Right atrium auricular region (tissue), 2 donors: ENCODE data around the gene KRT5. TPM values are rescaled to one million over a fixed set of nuclear protein-coding genes. Genes with fewer than 3 reads are reported as not detected.

Source experiments
- DNase-seq: peaks from one replicate; pipeline ENCODE4 v3.0.0-alpha.2; 2019; ENCODE audit warnings: low spot score
- H3K27ac ChIP-seq, 2 donors: fragments of 200-600 bp; sonication (generic); 1 replicate in 1 of 2; 2 replicates in 1 of 2; pipeline ENCODE4 v1.5.1; 2016 to 2019
- H3K27me3 ChIP-seq, 2 donors: fragments of 200-600 bp; sonication (generic); one replicate each; pipeline versions ENCODE4 v1.5.1 to v1.6.0; 2017 to 2019
- H3K36me3 ChIP-seq: fragments of 200-600 bp; sonication (generic); one replicate; pipeline ENCODE4 v1.5.1; 2016
- H3K4me1 ChIP-seq, 2 donors: fragments of 200-600 bp; sonication (generic); one replicate each; pipeline versions ENCODE4 v1.5.1 to v1.6.0; 2017 to 2019
- H3K4me3 ChIP-seq, 2 donors: fragments of 200-600 bp; sonication (generic); 1 replicate in 1 of 2; 2 replicates in 1 of 2; pipeline ENCODE4 v1.5.1; 2017 to 2019; ENCODE audit warnings: mild to moderate bottlenecking in 1 of 2, moderate library complexity in 1 of 2
- H3K9me3 ChIP-seq, 2 donors: fragments of 200-600 bp; sonication (generic); one replicate each; pipeline ENCODE4 v1.5.1; 2019
- total RNA-seq, 2 donors: library from RNA; depleted of rRNA; stranded (reverse); fragments of >200 nt; gene quantifications; one replicate each; pipeline ENCODE4 v1.1.0, GENCODE V29; 2016
- TF ChIP-seq, protein P1 (sequence below), 2 donors: fragments of 200-600 bp; sonication (generic); IDR thresholded peaks; one replicate each; pipeline ENCODE4 v1.5.1; 2019; ENCODE audit warnings: antibody characterized with exemption in 2 of 2

Gene KRT5
- total RNA-seq, 2 donors from 2014 or later = 1.4 to 12.1 TPM

DNA sequence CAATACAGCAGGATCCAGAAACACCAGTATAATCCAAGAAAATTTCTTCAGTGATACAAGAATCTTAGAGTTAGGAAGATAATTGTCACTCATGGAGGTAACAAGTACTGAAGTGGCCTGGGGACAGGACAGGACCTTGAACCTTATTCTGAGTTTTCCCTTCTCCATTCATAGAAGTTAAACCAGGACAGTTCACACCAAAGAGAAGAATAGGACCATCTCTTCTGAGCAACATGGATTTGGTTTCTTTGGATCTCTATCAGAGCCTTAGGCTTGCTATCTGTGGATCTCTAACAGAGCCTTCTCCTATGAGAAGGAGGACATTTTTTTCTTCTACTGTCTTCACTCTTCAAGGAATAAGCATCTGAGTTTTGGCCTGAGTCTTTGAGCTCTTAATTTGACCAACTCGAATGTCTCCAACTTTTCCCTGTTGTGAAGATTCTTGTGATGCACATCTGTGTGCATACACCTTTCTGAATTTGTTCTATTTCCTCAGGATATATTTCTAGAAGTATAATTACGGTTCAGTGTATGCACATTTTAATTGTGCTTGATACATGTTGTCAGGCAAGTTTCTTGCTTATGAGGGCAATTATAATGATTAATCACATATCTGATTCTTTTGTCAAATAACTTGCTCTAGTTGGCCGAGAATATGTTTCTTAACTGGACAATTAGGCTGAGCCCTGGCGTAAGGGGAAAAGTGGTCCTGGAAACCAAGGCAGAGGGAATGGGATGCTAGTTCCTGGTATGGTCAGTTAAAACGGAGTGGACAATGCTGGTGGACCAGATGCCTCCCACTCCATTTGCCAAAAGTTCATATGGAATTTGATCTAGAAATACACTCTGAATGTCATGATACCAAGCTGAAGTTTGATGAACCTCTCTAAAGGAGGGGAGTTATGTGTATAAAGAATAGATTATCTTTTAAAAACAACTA lies 33.8 kb downstream of the KRT5 start:
- TF ChIP-seq, protein P1, sequence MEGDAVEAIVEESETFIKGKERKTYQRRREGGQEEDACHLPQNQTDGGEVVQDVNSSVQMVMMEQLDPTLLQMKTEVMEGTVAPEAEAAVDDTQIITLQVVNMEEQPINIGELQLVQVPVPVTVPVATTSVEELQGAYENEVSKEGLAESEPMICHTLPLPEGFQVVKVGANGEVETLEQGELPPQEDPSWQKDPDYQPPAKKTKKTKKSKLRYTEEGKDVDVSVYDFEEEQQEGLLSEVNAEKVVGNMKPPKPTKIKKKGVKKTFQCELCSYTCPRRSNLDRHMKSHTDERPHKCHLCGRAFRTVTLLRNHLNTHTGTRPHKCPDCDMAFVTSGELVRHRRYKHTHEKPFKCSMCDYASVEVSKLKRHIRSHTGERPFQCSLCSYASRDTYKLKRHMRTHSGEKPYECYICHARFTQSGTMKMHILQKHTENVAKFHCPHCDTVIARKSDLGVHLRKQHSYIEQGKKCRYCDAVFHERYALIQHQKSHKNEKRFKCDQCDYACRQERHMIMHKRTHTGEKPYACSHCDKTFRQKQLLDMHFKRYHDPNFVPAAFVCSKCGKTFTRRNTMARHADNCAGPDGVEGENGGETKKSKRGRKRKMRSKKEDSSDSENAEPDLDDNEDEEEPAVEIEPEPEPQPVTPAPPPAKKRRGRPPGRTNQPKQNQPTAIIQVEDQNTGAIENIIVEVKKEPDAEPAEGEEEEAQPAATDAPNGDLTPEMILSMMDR (IDR thresholded peaks at IDR 0.05) = no peak
- DNase-seq = no peak
- H3K4me1 ChIP-seq = no peaks in the 10 kb centered on the region

GRCh38 chr12:52480073-52480472 lies 40.1 kb downstream of the KRT5 start:
- H3K4me1 ChIP-seq = no peaks in the 10 kb centered on the region
- no peak for DNase-seq
- TF ChIP-seq, protein P1 (IDR thresholded peaks at IDR 0.05) = no peak
- H3K9me3 ChIP-seq = peaks cover 0 to 10% of the 10 kb centered on the region in 2 donors
- H3K36me3 ChIP-seq = no peaks in the 10 kb centered on the region
- no peak overlapping the region for H3K4me3 ChIP-seq
- H3K27ac ChIP-seq = no peak overlapping the region
- no peaks in the 10 kb centered on the region for H3K27me3 ChIP-seq

More for the DNA sequence above, 33.8 kb downstream of the KRT5 start:
- H3K4me3 ChIP-seq = no peak overlapping the region
- peaks cover 0 to 7% of the 10 kb centered on the region in 2 donors for H3K9me3 ChIP-seq
- H3K27ac ChIP-seq = no peak overlapping the region
- no peaks in the 10 kb centered on the region for H3K27me3 ChIP-seq
- no peaks in the 10 kb centered on the region for H3K36me3 ChIP-seq

- TF ChIP-seq, protein P1 (IDR thresholded peaks at IDR 0.05) = no peak
- no peak for DNase-seq
- Histone ChIP-seq H3K4me1 (no peaks in the 10 kb centered on the region), H3K4me3 (no peak overlapping the region), H3K27ac (no peak overlapping the region), H3K9me3 (peaks cover 0 to 3% of the 10 kb centered on the region in 2 donors), H3K36me3 (no peaks in the 10 kb centered on the region), H3K27me3 (no peaks in the 10 kb centered on the region)
Observed at GRCh38 chr12:52477651-52478050, 42.5 kb downstream of the KRT5 start.

DNA sequence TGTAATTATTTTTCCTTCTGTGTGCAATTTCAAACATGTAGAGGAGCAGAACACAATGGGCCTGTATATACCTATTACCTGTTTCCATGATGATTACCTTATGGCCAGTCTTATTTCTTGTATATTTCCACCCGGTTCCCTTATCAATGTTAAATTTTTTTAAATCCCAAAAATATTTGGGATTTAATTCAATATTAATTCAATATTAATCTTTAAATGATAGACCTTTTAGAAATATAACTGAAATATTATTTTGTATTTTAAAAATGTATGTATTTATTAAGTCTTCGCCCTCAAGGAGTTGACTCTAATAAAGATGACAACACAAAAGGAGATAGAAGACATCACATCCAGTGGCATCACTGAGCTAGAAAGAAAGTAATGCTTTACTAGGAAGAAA lies 46.0 kb downstream of the KRT5 start:
- Histone ChIP-seq H3K27me3 (no peaks in the 10 kb centered on the region), H3K9me3 (peaks cover 0 to 3% of the 10 kb centered on the region in 2 donors), H3K27ac (no peak overlapping the region), H3K4me3 (no peak overlapping the region), H3K4me1 (no peaks in the 10 kb centered on the region), H3K36me3 (no peaks in the 10 kb centered on the region)
- TF ChIP-seq, protein P1 (IDR thresholded peaks at IDR 0.05) = no peak
- no peak for DNase-seq

- H3K27ac ChIP-seq = no peak within 1 kb of the TSS
- no peaks in the 10 kb centered on the region for H3K27me3 ChIP-seq
- H3K4me3 ChIP-seq = no peak within 1 kb of the TSS
- TF ChIP-seq, protein P1 (IDR thresholded peaks at IDR 0.05) = no peak
- no peaks in the 10 kb centered on the region for H3K4me1 ChIP-seq
- H3K36me3 ChIP-seq = no peaks in the 10 kb centered on the region
- H3K9me3 ChIP-seq = peaks cover 0 to 3% of the 10 kb centered on the region in 2 donors
- no peak for DNase-seq
Observed at GRCh38 chr12:52473768-52474167, 46.4 kb downstream of the KRT5 start, which contains the start of gene KRT6C. Gene KRT6C (minus strand): TSS chr12:52473805. CDS start chr12:52473737, 68 bp downstream.
